GM19239 (cell line): ENCODE results near the gene C14orf180.

ENCODE experiments used
- DNase-seq: peaks from one replicate; pipeline ENCODE4 v3.0.0; 2011; ENCODE audit warnings: low spot score; ENCODE audit not compliant: insufficient read length
- FAIRE-seq: peaks from 2 replicates; lab custom pipeline; 2011; peaks lifted over from hg19 to GRCh38; lab: Jason Lieb, UNC

C14orf180 gene

DNA sequence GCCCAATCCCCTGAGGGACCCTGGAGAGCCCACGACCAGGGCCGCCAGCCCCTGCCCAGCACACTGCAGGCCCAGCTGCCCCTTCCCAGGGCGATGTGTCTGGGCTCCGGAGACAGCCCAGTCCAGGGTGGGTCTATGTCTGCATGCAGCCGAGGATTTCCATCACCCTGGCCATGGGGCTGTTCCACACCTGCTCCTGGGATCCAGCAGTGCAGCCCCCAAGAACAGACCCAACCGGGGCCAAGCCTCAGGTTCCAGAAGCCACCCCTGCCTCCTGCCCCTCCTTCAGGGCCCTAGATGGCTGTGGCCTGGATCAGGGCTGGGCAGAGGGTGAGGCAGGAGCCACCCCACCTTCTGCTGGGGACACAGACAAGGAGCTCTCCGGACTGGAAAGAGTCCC lies 11.5 kb downstream of the C14orf180 start:
- DNase-seq (no peak), FAIRE-seq (no peak)

DNA sequence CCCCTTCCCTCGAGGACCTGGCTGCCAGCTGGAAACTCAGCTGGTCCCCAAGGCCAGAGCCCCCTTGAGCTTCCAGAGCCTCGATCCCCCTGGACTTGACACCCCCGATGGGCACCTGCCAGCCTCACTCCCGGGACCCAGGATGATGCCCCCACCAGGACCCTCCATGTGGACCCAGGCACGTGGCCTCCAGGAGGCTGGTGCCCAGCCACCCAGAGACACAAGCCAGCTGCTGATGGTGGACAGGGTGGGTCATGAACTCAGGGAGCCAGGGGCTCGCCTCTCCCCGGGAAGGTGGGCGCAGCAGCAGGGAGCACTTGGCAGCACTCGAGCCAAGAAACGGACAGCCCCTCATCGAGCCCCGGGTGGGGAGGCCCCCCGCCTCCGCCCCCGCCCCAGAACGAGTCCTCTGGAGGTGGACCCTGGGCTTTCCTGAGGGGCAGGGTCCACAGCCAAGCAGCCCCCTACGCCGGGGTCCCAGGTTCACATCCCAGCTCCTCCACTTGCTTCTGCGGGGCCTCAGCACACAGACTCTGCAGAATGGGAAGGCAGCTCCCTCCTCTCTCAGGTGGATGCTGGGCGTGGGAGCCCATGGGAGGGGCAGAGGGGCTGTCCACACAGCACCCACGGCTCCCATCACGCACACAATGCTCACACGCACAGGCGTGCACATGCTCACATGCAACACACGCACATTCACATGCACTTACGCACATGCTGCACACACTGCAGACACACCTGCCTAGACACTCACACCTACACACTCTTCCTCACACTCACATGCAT lies 12.1 kb downstream of the C14orf180 start:
- no peak for FAIRE-seq
- DNase-seq: no peak

DNA sequence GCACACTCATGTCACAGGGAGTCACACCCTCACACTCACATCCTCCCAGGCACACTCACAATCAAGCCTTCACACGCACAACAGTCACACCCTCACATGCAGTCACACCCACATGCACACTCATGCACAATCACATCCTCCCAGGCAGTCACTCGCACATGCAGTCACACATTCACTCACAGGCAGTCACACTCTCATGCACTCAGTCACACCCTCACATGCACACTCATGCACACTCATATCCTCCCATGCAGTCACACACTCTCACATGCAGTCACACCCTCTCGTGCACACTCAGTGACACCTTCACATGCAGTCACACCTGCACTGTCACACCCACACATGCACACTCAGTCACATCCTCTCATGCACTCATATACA lies 12.7 kb downstream of the C14orf180 start:
- DNase-seq: no peak
- no peak for FAIRE-seq

DNA sequence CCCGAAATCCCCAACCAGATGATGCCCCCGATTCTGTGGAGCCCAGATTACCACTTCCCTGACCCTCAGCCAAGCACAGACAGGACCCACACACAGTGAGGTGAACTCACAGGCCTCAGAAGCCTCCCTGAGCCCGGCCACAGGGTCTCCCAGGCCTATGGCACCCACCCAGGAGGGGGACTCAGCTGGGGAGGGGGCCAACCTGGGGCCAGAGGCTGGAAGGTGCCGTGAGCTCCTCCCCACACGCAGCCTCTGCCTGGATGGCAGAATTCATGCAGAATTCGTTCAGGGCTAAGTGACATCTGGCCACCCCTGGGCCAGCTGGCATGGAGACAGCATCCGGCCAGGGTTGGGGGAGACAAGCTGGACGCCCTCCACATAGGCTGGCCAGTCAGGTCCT lies 13.2 kb downstream of the C14orf180 start:
- DNase-seq (no peak), FAIRE-seq (no peak)

DNA sequence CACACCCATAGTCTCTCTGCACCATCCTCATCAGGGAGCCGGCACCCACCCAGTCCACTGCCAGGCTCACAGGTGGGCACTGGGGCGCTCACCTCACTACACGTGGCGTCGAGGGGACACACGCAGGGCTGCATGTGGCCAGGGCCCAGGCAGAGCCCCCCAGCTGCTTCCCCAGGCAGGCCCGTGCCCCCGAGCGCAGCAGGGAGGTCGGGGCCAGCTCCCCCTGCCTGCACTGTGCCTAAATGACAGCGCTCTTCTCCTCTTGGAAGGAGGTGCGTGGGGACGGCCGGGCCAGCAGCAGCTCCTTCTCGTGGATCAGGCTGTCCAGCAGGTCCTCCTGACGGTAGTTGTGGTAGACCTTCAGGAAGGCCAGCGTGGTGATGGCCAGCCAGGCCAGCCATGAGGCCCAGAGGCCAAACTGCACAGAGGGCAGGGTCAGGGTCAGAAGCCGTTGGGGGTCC lies 13.7 kb downstream of the C14orf180 start:
- DNase-seq (no peak), FAIRE-seq (no peak)

DNA sequence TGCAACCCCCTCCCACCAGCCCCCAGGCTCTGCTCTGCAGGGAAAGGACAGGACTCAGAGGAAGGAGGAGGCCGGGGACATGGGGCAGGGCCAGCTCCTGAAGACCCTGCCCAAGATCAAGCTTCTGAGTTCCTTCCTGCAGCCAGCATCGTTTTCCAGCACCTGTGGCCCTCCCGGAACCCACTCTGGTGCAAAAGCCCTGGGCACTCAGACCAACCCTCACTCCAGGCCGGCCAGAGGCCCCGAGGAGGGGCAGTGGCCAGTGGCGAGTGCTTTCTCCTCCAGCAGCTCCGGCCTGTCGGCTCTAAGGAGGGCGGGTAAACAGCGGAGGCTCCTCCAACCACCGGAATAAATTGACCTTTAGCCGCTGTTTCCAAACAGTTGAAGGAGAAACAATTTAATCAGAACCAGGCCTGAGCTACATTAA lies 14.2 kb downstream of the C14orf180 start:
- FAIRE-seq: no peak
- DNase-seq: no peak

DNA sequence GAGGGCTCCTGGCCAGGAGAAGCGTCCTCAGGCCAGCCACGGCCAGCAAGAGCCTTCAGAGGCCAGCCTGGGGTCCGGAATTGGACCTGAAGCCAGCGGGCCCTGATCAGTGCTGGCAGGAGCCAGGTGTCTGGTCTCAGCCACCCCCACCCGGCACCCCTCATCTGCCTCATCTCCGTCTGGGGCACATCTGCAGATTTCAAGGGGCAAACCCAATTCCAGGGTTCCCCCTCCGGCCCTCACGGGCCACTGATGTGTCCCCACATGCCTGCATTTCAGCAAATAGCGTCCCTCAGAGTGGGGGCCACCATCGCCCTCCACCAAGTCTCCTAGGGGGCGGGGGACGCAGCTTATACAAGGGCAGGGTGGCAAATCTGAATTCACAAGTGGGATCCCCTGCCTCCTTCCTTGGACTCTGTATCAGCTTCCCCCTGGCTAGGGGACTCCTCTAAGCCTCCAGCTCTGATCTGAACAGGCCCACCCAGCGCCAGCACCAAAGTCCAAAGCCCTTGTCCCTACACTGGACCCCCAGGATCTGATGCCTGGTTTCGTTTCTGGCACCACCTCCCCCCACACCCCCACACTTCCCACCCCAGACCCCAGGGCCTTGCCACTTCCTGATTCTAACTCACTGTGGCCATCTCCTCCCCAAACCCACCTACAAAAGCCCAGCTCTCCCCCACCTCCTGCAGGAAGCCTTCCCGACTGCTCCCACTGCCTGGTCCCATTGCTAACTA lies 14.9 kb downstream of the C14orf180 start:
- DNase-seq: no peak
- FAIRE-seq: no peak

DNA sequence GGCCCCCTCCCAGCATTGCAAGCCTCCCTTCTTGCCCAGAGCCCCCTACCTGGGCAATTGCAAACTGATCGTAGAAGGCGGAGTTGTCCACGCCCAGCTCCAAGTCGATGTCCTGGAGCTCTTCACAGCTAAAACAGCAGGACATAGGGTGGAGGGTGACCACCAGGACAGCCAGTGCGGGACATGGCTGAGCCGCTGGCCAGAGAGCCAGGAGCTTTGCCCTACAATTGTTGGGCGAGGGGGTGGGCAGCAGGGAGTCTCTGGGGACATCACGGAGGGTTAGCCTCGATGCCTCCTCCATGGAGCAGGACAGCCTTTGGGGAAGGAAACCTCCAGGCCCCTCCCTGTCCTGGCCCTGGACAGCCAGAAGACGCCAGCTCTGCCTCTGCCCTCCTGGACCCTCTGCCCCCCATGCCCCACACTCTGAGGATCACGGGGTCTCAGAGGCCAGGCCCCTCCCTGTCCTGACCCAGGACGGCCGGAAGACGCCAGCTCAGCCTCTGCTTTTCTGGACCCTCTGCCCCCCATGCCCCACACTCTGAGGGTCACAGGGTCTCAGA lies 15.6 kb downstream of the C14orf180 start:
- DNase-seq (no peak), FAIRE-seq (no peak)

DNA sequence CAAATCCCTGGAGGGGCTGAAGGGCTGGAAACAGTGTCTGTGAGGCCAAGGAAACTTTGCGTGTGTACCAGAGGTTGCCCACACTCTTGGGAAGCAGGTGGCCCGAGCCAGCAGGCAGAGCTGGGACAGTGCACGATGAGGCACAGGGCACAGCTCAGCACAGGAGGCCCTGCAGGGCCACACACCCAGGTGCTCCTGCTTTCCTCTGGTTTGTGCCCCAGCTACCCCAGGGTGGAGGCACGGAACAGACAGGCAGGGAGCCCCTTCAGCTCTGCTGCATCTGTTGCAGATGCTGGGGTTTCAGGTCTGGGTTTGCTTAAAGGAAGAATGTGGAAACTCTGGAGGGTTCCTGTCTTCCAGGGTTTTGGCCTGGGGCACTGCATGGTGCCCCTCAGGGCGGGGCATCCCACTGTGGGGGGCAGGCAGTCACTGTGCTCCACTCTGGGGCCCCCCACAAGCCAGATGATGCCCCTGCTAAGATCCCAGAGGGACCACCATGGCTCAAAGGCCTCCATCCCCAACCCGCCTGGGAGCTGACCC lies 16.4 kb downstream of the C14orf180 start:
- DNase-seq: no peak
- FAIRE-seq: no peak

DNA sequence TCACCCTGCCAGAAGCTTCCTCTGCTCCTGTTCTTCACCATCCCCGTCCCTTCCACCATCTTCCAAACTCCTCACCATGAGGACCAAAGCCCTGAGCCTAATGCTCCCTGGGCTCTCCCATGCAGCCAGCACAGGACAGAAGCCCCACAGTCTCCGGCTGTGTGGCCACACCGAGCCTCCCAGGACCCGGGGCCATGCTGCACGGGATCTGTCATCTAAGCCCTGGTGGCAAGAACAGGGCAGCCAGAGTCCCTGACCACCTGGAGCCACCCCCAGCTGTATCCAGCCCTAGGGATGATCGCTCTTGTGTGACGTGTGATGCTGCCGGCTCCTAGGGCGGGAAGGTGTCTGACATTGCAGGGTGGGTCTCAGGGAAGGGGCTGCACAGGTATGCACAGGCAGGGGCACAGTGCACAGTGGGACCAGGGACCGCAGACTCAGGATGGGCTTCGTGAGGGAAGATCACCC lies 16.9 kb downstream of the C14orf180 start:
- FAIRE-seq: no peak
- no peak for DNase-seq

DNA sequence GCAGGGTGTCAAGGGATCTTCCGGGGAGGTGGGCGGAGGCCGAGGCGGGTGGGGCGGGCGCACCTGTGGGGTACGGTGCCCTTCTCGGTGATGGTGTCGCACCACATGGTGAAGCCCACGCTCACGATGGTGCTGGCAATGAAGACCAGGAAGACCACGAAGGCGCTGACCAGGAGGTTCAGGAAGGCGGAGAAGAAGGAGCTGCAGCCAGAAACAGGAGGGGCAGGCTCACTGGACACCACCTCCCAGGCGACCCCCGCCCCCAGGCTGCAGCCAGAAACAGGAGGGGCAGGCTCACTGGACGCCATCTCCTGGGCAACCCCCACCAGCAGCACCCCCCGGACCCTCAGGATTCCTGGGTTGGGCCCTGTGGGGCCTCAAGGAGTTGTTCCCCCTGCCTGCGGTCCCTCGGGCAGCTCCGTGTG lies 17.4 kb downstream of the C14orf180 start:
- FAIRE-seq: no peak
- no peak for DNase-seq

DNA sequence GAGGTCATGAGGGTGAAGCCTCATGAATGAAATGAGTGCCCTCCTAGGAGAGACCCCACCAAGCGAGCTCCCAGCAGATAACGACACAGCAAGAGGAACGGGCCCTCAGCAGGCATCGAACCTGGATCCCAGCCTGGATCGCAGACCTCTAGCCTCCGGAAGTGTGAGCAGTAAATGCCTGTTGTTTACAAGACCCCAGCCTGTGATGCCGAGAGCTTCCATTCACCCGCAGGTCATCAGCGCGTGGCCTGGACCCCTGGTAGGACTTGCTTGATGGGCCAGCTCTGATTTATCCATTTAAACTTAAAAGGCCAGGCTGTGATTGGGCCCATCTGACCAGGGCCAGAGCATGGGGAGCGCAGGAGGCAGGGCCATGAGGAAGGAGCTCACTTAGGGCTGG lies 18.0 kb downstream of the C14orf180 start:
- FAIRE-seq (no peak), DNase-seq (no peak)

DNA sequence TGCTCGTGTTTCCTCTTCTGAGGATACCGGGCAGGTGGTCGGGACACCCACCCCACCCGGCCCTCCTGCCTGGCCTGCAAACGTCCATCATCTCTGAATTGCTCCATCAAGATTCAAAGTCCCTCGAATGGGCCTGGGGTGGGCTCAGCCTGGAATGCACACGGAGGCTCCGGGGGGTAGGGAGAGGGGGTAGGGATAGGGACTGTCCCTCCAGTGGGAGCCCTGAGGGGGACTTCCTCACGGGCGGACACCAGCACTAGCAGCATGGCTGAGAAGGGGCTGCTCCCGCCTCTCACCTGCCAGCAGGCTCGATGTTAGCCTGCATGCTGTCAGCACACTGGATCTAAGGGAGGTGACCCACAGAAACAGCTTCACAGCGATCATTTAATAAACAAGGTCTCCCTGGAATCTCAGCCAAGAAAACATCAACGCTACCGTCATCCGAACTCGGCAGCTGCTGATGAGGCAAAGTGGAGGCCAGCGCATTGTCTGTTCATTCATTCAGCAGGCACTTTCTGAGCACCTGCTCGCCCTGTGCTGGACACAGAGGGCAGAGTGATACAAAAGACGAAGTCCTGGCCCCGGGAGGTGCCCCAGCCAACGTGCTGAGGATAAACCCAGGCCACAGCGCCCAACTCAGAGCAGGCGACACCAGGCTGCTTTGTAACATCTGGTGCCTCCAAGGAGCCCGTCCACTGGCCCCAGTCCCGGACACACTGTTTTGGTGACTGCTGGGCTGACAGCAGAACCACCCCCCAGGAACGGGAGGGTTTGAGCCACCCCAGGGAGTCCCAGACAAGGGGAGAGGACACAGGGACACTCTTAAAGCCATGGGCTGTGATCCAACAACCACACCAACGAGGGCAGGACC lies 18.7 kb downstream of the C14orf180 start:
- FAIRE-seq: no peak
- no peak for DNase-seq

DNA sequence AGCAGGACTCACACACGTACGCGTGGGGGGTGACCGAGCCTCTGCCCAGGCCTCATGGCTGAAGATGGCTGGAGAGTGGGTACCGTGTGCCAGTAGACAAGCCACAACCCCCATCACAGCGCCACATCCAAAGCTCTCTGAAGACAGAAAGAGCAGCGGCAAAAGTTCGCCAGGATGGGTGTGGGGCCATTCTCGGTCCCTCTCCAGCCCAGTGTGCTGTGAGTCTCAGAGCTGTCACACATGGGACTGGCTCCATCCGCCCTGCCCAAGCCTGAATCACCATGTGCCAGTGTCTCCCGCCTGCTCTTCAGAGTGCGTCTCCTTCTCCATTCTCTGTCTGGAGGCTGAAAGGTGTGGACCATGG lies 19.3 kb downstream of the C14orf180 start:
- DNase-seq: no peak
- FAIRE-seq: no peak

DNA sequence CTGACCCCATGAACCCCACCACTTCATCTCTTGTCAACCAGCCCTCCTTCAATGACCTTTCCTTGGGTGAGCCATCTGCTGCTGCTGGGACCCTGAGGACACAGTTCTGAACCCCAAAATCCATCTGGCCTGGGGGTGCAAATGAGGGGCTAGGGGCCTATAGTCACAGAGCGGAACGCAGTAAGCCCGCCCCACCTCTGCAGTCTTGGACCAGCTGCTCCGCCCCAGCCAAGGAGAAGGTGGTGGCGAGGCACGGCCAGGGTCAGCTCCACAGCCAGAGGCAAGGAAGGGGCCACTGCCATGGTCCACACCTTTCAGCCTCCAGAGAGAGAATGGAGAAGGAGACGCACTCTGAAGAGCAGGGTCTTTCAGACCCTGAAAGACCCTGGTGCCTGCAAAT lies 19.9 kb downstream of the C14orf180 start:
- FAIRE-seq: no peak
- DNase-seq: no peak

DNA sequence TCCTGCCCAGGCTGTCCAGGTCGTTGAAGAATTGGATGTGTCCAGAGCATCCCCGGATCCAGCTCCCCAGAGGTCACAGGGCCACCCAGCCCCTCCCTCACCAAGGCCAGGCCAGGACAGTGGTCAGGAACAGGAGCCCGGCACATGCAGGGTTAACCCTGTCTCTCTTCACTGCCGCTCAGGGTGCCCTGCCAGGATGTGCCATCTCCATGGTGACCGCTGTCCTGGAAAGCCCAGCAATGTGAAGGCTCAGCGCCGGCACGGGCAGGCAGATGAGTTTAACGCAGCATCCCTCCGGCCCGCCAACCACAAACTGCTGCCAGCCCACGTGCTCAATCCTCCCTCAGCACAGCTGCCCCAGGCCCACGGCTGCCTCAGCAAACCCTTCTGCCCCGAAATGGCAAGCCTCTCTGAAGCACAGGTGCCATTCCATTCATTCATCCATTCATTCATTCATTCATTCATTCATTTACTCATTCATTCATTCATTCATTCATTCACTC lies 20.6 kb downstream of the C14orf180 start:
- DNase-seq (no peak), FAIRE-seq (no peak)

DNA sequence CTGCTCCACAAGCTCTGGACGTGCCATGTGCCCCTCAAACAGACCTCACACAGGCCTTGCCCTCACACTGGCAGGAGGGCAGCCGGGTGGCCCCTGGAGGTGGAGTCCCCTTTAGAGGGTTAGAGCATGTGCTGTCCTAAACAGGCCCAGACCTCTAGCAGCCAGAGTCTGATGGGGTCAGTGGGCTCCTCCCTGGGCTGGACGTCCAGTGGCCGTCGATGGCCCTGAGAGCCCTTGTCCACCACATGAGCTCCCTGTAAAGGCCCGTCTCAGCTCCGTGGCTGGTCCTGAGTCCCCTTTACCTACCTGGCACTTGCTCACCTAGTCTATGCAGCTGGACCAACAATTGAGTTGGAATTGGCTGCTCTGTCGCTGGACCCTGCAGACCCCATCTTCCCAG lies 21.2 kb downstream of the C14orf180 start:
- DNase-seq (no peak), FAIRE-seq (no peak)

DNA sequence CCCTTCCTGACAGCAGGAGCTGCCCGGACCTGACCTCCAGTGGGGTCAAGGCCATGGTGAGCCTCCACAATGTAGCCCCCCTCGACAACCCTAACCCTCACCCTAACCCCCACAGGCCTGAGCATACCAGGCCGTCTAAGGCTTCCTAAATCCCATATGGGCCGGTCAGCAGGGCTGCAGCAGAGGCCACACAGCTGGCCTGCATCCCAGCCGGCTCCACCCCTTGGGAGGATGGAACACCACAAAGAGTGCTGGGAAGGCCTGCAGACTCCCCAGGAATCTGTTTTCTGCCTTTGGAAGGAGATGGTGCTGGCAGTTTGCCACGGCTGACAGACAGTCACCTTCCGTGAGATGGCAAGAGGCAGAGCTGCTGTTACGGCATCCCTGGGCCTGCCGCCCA lies 22.2 kb downstream of the C14orf180 start:
- DNase-seq: no peak

DNA sequence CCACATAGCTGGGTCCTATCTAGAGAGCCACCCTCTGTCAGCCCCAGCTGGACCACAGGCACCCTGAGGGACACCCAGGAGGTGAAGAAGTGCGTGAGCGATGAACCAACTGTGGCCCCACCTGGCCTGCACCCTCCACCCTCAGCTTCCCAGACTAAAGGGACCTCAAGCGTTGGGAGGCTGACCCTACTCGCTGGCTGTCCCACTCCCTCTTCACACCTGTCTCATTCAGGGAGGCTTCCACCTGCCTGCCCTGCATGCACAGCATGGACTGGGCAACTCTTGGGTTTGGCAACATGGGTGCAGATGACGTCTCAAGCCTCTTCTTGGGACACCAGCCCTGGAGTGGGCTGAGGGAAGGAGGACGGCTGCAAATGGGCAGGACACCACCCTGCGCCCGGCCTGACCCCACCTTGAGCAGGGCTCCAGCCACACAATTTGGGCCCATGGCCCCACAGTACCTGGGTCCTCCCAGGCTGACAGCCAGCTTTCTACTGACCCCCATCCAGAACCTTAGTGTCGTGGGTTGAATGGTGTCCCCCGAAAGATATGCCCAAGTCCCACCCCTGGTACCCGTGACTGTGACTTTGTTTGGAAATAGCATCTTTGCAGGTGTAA lies 22.9 kb downstream of the C14orf180 start:
- no peak for FAIRE-seq
- DNase-seq: no peak

More for the DNA sequence above, 22.2 kb downstream of the C14orf180 start:
- no peak for FAIRE-seq
